ENCODE data around the gene TPCN2. TPM values are rescaled to one million over a fixed set of nuclear protein-coding genes. Genes with fewer than 3 reads are reported as not detected.

TPCN2 gene
- total RNA-seq, 2 donors from 2014 or later = 4.2 to 5.3 TPM

DNA sequence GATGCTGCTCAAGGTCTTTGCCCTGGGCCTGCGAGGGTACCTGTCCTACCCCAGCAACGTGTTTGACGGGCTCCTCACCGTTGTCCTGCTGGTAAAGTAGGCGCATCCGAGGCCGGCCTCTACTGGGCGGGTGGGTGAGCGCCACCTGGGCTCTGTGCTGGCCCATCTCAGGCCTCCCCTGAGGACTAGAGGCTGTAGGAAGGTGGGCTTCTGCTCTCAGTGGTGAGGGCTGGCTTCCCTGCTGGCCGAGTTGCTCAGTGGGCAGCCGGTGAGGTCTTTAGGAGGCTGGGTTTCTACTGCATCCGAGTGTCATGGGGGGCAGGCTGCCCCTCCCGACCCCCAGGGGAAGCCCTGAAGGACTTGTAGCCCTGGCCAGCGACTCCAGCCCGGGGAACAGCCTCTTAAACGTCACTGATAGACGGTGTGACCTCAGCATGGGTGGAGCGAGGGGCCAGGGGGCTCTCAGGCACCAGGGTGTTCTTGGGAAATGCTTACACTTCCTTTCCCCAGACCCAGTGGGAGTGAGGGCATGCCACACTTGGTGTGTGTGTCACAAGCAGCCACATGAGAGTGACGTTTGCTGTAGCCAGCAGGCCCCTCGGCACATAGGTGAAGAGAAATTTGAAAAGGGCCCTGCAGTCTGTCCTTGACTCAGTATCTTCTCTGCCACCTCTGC is 30.3 kb downstream of the TPCN2 start:
- Histone ChIP-seq H3K27me3 (no peaks in the 10 kb centered on the region), H3K36me3 (peaks cover 18% of the 10 kb centered on the region), H3K9me3 (no peaks in the 10 kb centered on the region), H3K4me1 (peaks cover 0 to 9% of the 10 kb centered on the region in 2 donors), H3K27ac (no peak overlapping the region), H3K4me3 (no peak overlapping the region)
- TF ChIP-seq, protein P1, sequence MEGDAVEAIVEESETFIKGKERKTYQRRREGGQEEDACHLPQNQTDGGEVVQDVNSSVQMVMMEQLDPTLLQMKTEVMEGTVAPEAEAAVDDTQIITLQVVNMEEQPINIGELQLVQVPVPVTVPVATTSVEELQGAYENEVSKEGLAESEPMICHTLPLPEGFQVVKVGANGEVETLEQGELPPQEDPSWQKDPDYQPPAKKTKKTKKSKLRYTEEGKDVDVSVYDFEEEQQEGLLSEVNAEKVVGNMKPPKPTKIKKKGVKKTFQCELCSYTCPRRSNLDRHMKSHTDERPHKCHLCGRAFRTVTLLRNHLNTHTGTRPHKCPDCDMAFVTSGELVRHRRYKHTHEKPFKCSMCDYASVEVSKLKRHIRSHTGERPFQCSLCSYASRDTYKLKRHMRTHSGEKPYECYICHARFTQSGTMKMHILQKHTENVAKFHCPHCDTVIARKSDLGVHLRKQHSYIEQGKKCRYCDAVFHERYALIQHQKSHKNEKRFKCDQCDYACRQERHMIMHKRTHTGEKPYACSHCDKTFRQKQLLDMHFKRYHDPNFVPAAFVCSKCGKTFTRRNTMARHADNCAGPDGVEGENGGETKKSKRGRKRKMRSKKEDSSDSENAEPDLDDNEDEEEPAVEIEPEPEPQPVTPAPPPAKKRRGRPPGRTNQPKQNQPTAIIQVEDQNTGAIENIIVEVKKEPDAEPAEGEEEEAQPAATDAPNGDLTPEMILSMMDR (IDR thresholded peaks at IDR 0.05) = no peak
- no peak for DNase-seq (ENCODE audit: low spot score)

DNA sequence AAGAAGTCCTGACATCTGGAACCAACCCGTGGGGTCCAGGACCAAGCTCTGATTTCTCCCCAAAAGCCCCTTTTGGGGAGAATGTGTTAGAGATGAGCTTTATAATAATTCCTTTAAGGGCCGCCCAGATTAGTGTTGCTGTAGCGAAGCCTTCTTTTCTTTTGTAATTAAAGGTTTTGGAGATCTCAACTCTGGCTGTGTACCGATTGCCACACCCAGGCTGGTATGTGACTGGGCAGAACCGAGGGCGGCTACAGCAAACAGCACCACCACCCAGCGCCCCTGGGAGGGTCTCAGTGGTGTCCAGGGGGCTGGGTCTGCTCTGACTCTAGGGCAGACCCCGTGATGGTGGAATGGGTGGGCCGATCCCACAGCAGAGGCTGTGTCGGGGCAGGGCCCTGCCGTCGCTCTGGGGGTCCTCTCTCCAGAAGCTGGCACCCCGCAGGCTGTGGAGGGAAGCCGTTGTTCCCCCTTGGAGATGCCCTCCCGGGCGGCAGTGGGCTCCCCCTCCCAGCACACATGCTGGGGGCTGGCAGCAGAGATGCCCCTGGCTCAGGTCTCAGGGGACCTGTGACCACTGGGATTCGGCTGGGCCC is 31.0 kb downstream of the TPCN2 start:
- H3K9me3 ChIP-seq = no peaks in the 10 kb centered on the region
- peaks cover 18% of the 10 kb centered on the region for H3K36me3 ChIP-seq
- H3K4me3 ChIP-seq = no peak overlapping the region
- no peak for DNase-seq (ENCODE audit: low spot score)
- H3K27ac ChIP-seq = no peak overlapping the region
- no peaks in the 10 kb centered on the region for H3K27me3 ChIP-seq
- H3K4me1 ChIP-seq = peaks cover 0 to 5% of the 10 kb centered on the region in 2 donors
- TF ChIP-seq, protein P1 (IDR thresholded peaks at IDR 0.05) = no peak

DNA sequence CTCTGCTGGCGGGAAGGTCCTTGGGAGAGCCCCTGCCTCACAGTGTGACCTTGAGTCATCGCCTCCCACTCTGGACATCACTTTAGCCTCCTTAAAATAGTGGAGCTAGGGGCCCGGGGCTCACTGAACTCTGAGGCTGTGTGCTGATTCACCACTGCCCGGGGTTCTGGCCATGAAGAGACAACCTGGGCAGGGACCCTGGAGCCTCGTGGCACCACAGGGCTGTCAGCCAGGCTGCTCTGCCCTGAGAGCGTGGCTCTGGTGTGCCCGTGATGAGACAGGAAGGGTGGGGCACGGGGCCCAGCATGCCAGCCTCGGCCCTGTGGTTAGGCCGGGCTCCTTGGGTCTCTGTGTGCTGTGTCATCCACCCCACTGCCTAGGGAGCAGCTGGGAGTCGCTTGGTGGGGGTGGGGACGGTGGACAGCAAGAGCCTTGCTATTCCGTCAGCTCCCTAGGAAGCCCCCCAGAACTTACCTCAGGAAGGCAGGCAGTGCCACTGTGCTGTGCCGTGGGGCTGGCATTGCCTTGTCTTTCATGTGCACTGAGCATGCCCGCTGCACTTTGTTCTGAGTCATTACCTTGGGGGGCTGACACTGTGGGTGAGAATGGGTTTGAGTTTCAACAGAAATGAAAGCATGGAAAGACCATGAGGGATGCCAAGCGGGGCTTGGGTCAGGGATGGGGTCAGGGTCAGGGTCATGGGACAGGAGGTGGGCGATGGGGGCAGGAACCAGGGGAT is 31.7 kb downstream of the TPCN2 start:
- peaks cover 18% of the 10 kb centered on the region for H3K36me3 ChIP-seq
- TF ChIP-seq, protein P1 (IDR thresholded peaks at IDR 0.05) = no peak
- no peaks in the 10 kb centered on the region for H3K9me3 ChIP-seq
- H3K4me3 ChIP-seq = no peak overlapping the region
- DNase-seq (ENCODE audit: low spot score) = no peak
- H3K27me3 ChIP-seq = no peaks in the 10 kb centered on the region
- no peak overlapping the region for H3K27ac ChIP-seq
- H3K4me1 ChIP-seq = no peaks in the 10 kb centered on the region

DNA sequence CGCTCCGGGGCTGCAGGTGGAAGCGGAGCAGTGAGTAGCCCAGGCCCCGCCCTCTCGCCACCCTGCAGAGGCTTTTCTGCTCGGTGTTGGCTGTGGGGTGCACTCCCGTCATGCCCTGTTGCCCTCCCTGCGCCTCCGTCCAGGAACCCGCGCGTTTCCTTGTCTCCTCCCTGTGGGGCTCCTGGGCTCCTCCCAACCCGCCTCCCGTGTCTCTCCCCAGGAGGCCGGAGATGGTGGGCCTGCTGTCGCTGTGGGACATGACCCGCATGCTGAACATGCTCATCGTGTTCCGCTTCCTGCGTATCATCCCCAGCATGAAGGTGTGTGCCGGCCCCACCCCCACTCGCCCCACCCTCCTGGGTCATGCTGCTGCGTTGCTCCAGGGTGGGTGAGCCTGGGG is 32.4 kb downstream of the TPCN2 start:
- Histone ChIP-seq H3K4me1 (no peaks in the 10 kb centered on the region), H3K36me3 (peaks cover 18% of the 10 kb centered on the region), H3K9me3 (no peaks in the 10 kb centered on the region), H3K27me3 (no peaks in the 10 kb centered on the region), H3K4me3 (no peak overlapping the region), H3K27ac (no peak overlapping the region)
- no peak for DNase-seq (ENCODE audit: low spot score)
- TF ChIP-seq, protein P1 (IDR thresholded peaks at IDR 0.05) = no peak

DNA sequence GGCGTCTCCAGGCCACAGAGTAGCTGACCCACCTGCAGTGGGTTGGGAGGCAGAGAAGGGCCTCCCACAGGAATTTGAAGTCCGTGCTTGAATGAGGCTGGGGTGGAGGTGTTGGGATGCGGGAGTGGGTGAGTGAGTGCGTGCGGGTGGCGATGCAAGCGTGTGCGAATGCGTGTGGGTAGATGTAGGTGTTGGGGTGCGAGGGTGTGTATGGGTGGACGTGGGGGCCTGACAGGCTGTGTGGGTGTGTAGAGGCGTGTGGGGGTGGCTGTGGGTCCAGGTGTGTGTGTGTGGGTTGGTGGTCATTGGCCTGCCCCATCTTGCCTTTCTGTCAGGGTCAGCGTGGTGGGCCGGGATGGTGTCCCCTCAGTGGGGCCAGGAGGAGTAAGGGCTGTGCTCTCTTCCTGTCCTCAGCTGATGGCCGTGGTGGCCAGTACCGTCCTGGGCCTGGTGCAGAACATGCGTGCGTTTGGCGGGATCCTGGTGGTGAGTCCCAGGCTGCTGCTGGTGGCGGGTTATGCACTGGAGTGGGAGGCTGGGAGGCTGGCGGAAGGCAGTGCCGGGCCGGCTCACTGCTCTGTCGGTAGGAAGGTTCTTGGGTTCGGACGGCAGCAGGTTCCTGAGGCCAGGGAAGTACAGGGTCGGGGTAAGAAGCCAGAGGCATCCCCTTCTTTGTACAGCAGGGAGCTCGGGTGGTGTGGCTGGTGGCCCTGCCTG is 35.0 kb downstream of the TPCN2 start:
- Histone ChIP-seq H3K4me3 (no peak overlapping the region), H3K36me3 (peaks cover 14% of the 10 kb centered on the region), H3K27me3 (no peaks in the 10 kb centered on the region), H3K9me3 (no peaks in the 10 kb centered on the region), H3K27ac (no peak overlapping the region), H3K4me1 (peaks cover 0 to 8% of the 10 kb centered on the region in 2 donors)
- TF ChIP-seq, protein P1 (IDR thresholded peaks at IDR 0.05) = no peak
- DNase-seq (ENCODE audit: low spot score) = no peak
